CD4-positive, alpha-beta T cell treated with Interleukin-15 for 1 hour (primary cell): Measurements from ENCODE around the gene CD80.
"Not testable (repeated sequence)": the region's sequence is repeated elsewhere in the genome, so short reads cannot be mapped to it uniquely, and the experiment has no call there.

Experiments used
- DNase-seq: peaks from one replicate; pipeline ENCODE4 v3.0.0-alpha.2; 2020

Gene CD80

GRCh38 chr3:119580067-119580760 is 20.8 kb upstream of the CD80 start:
- DNase-seq, result peak; percentile 61

- peak; percentile 73 for DNase-seq
These were observed 20.1 kb upstream of the CD80 start, which contains the start of gene ADPRH for GRCh38 chr3:119579366-119580066. ADPRH (plus strand) TSS chr3:119579492; CDS start chr3:119582170, 2,678 bp downstream.

- no peak for DNase-seq
These were observed 16.1 kb upstream of the CD80 start for GRCh38 chr3:119575507-119575906.

GRCh38 chr3:119571688-119572087 is 12.3 kb upstream of the CD80 start:
- no peak for DNase-seq

- no peak for DNase-seq
These were observed 11.8 kb upstream of the CD80 start for GRCh38 chr3:119571230-119571629.

- peak; percentile 57 for DNase-seq
These were observed 10.8 kb upstream of the CD80 start for GRCh38 chr3:119570229-119570628.

- DNase-seq, result no peak
These were observed 9.7 kb upstream of the CD80 start for GRCh38 chr3:119569156-119569555.

- not testable (repeated sequence) for DNase-seq
These were observed 3.9 kb upstream of the CD80 start for GRCh38 chr3:119563334-119563733.

GRCh38 chr3:119562307-119562961 is 3.0 kb upstream of the CD80 start:
- DNase-seq, result peak; percentile 81

GRCh38 chr3:119560160-119560559 is 746 bp upstream of the CD80 start:
- DNase-seq, result no peak

- no peak for DNase-seq
These were observed 642 bp downstream of the CD80 start for GRCh38 chr3:119558626-119559317.

GRCh38 chr3:119557877-119558269 is 1.5 kb downstream of the CD80 start:
- DNase-seq, result no peak

GRCh38 chr3:119557192-119557876 is 2.1 kb downstream of the CD80 start:
- DNase-seq, result no peak

- no peak for DNase-seq
These were observed 3.5 kb downstream of the CD80 start for GRCh38 chr3:119555929-119556328.

- peak; percentile 69 for DNase-seq
These were observed 4.1 kb downstream of the CD80 start for GRCh38 chr3:119555309-119555735.

- no peak for DNase-seq
These were observed 5.5 kb downstream of the CD80 start for GRCh38 chr3:119553823-119554415.

- not testable (repeated sequence) for DNase-seq
These were observed 6.5 kb downstream of the CD80 start for GRCh38 chr3:119552928-119553327.

- DNase-seq, result no peak
These were observed 7.8 kb downstream of the CD80 start for GRCh38 chr3:119551598-119551997.

- DNase-seq, result no peak
These were observed 9.1 kb downstream of the CD80 start for GRCh38 chr3:119550192-119550910.

- DNase-seq, result no peak
These were observed 11.1 kb downstream of the CD80 start for GRCh38 chr3:119548341-119548740.

- DNase-seq, result no peak
These were observed 12.2 kb downstream of the CD80 start for GRCh38 chr3:119547227-119547626.

GRCh38 chr3:119543147-119543546 is 16.3 kb downstream of the CD80 start:
- DNase-seq, result no peak
